Neural cell (in vitro differentiated cells): Measurements from ENCODE around the gene COG5. TPM values are rescaled to one million over a fixed set of nuclear protein-coding genes. Genes with fewer than 3 reads are reported as not detected.

ENCODE experiments used
- H2AFZ ChIP-seq: fragments of 200-600, 300-800 bp; sonication (generic), shearing (Covaris generic); 2 replicates; pipeline ENCODE4 v1.6.0; 2014; ENCODE audit warnings: low read depth, mild to moderate bottlenecking, antibody characterized with exemption, low read length, moderate library complexity
- H3F3A ChIP-seq: fragments of 200-600 bp; shearing (Covaris generic); 2 replicates; pipeline ENCODE4 v1.6.1; 2016; ENCODE audit warnings: mild to moderate bottlenecking, moderate library complexity, mixed read lengths, antibody characterized with exemption, low read length; ENCODE audit not compliant: insufficient read depth, poor library complexity, severe bottlenecking
- H3K27ac ChIP-seq: fragments of 200-600, 300-800 bp; sonication (generic), shearing (Covaris generic); 2 replicates; pipeline ENCODE4 v1.5.1; 2014; ENCODE audit warnings: mild to moderate bottlenecking, low read length, moderate library complexity
- H3K27me3 ChIP-seq: fragments of 300-800, 200-600 bp; sonication (generic), shearing (Covaris generic); 2 replicates; pipeline ENCODE4 v1.6.0; 2014; ENCODE audit warnings: mild to moderate bottlenecking, low read depth, low read length, moderate library complexity; ENCODE audit not compliant: insufficient read depth
- H3K36me3 ChIP-seq: fragments of 300-800, 200-600 bp; sonication (generic), shearing (Covaris generic); 2 replicates; pipeline ENCODE4 v1.5.1; 2014; ENCODE audit warnings: mild to moderate bottlenecking, antibody characterized with exemption, low read length, moderate library complexity; ENCODE audit not compliant: insufficient read depth
- H3K4me2 ChIP-seq: fragments of 300-800, 200-600 bp; sonication (generic), shearing (Covaris generic); 2 replicates; pipeline ENCODE4 v1.6.0; 2014; ENCODE audit warnings: mild to moderate bottlenecking, low read length
- H3K4me3 ChIP-seq: fragments of 300-800, 200-600 bp; sonication (generic), shearing (Covaris generic); 2 replicates; pipeline ENCODE4 v1.5.1; 2014; ENCODE audit warnings: mild to moderate bottlenecking, low read length, moderate library complexity
- H3K79me2 ChIP-seq: fragments of 200-600 bp; shearing (Covaris generic); replicated peaks from 2 replicates; pipeline ENCODE4 v1.6.0; 2014; ENCODE audit warnings: mild to moderate bottlenecking, low read length, moderate library complexity; ENCODE audit not compliant: insufficient read depth
- H3K9ac ChIP-seq: fragments of 300-800, 200-600 bp; sonication (generic), shearing (Covaris generic); 2 replicates; pipeline ENCODE4 v1.6.1; 2016; ENCODE audit warnings: mild to moderate bottlenecking, low read length, mixed read lengths
- H3K9me2 ChIP-seq: fragments of 200-600 bp; shearing (Covaris generic); 2 replicates; pipeline ENCODE4 v1.6.1; 2016; ENCODE audit warnings: mild to moderate bottlenecking, low read length, mixed read lengths; ENCODE audit not compliant: insufficient read depth
- H3K9me3 ChIP-seq: fragments of 200-600, 300-800 bp; sonication (generic), shearing (Covaris generic); 2 replicates; pipeline ENCODE4 v1.6.1; 2016; ENCODE audit warnings: mild to moderate bottlenecking, mixed run types, low read length, moderate library complexity, mixed read lengths
- H4K20me1 ChIP-seq: fragments of 200-600 bp; shearing (Covaris generic); 2 replicates; pipeline ENCODE4 v1.6.1; 2016; ENCODE audit warnings: mild to moderate bottlenecking, mixed run types; ENCODE audit not compliant: insufficient read depth
- CTCF ChIP-seq: fragments of 450-650 bp; IDR thresholded peaks from 2 replicates; pipeline ENCODE4 v1.5.1; 2014; ENCODE audit warnings: antibody characterized with exemption, mild to moderate bottlenecking, moderate library complexity; ENCODE audit not compliant: poor library complexity, severe bottlenecking
- EP300 ChIP-seq: fragments of 450-650 bp; conservative IDR thresholded peaks from 2 replicates; pipeline ENCODE4 v1.6.1; 2014; ENCODE audit warnings: antibody characterized with exemption, mild to moderate bottlenecking, moderate library complexity; ENCODE audit not compliant: poor library complexity, severe bottlenecking
- EZH2 ChIP-seq: fragments of 200-600, 300-800 bp; shearing (Covaris generic), sonication (generic); IDR thresholded peaks from 2 replicates; pipeline ENCODE4 v1.6.1; 2014; ENCODE audit warnings: antibody characterized with exemption, low read length, borderline replicate concordance, mild to moderate bottlenecking; ENCODE audit not compliant: insufficient read depth, poor library complexity, severe bottlenecking
- MXI1 ChIP-seq: fragments of 450-650 bp; conservative IDR thresholded peaks from 2 replicates; pipeline ENCODE4 v1.6.1; 2014; ENCODE audit warnings: antibody characterized with exemption, mild to moderate bottlenecking; ENCODE audit not compliant: poor library complexity, severe bottlenecking
- POLR2AphosphoS5 ChIP-seq: IDR thresholded peaks from 2 replicates; pipeline ENCODE4 v1.6.1; 2012
- RAD21 ChIP-seq: fragments of 450-650 bp; conservative IDR thresholded peaks from 2 replicates; pipeline ENCODE4 v1.6.1; 2014; ENCODE audit warnings: antibody characterized with exemption, mild to moderate bottlenecking, moderate library complexity
- SMC3 ChIP-seq: fragments of 450-650 bp; conservative IDR thresholded peaks from 2 replicates; pipeline ENCODE4 v1.6.1; 2014; ENCODE audit warnings: antibody characterized with exemption, mild to moderate bottlenecking, moderate library complexity; ENCODE audit not compliant: poor library complexity
- TAF1 ChIP-seq: IDR thresholded peaks from 2 replicates; pipeline ENCODE4 v1.6.1; 2012; ENCODE audit warnings: low read depth
- polyA plus RNA-seq: library from polyadenylated mRNA; depleted of rRNA; stranded (reverse); fragments of >200 nt; gene quantifications from 2 replicates; pipeline ENCODE4 v1.2.3, GENCODE V29; 2014
- TF ChIP-seq, protein P1 (sequence below): IDR thresholded peaks from 2 replicates; pipeline ENCODE4 v1.6.1; 2012; ENCODE audit warnings: borderline replicate concordance

Gene COG5
- polyA plus RNA-seq, 1 donor from 2014 or later: 13.3 TPM

DNA sequence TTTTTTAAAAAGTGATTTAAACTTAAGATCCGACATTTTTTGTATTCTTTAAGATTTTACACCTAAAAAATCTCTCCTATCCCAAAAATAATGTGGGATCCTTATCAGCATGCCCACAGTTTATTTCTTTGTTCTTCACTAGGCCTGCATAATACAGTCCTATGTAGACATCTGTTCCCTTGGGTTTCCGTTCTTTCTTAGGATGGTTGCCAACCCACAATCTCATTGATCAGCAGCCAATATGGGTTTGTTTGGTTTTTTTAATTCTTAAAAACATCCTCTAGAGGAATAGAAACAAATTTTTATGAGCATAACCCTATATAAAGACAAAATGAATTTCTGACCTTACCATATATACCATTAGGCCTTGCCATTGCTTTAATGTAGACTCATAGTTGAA is 403.3 kb downstream of the COG5 start:
- H3K9me2 ChIP-seq: no peaks in the 10 kb centered on the region
- no peaks in the 10 kb centered on the region for H3K79me2 ChIP-seq
- H3K36me3 ChIP-seq: peaks cover 5% of the 10 kb centered on the region
- no peak overlapping the region for H3K4me2 ChIP-seq
- H3K4me3 ChIP-seq: no peak overlapping the region
- H3K9ac ChIP-seq: no peak overlapping the region
- H3K27me3 ChIP-seq: no peaks in the 10 kb centered on the region
- H3K9me3 ChIP-seq: no peaks in the 10 kb centered on the region
- H3K27ac ChIP-seq: no peak overlapping the region
- no peaks in the 10 kb centered on the region for H4K20me1 ChIP-seq
- H3F3A ChIP-seq: no peaks in the 10 kb centered on the region
- TF ChIP-seq CTCF (no peak), SMC3 (no peak), POLR2AphosphoS5 (no peak)
- H2AFZ ChIP-seq: no peak overlapping the region

GRCh38 chr7:107158028-107158427 is 405.7 kb downstream of the COG5 start:
- Histone ChIP-seq H3K9me2 (no peaks in the 10 kb centered on the region), H3K9ac (no peak overlapping the region), H3K4me2 (no peak overlapping the region), H3K9me3 (no peaks in the 10 kb centered on the region), H3K79me2 (no peaks in the 10 kb centered on the region), H3F3A (no peaks in the 10 kb centered on the region), H3K27me3 (no peaks in the 10 kb centered on the region), H3K36me3 (peaks cover 5% of the 10 kb centered on the region), H2AFZ (no peak overlapping the region), H4K20me1 (no peaks in the 10 kb centered on the region), H3K4me3 (no peak overlapping the region), H3K27ac (no peak overlapping the region)
- no peak for TF ChIP-seq CTCF
- TF ChIP-seq, protein P1, sequence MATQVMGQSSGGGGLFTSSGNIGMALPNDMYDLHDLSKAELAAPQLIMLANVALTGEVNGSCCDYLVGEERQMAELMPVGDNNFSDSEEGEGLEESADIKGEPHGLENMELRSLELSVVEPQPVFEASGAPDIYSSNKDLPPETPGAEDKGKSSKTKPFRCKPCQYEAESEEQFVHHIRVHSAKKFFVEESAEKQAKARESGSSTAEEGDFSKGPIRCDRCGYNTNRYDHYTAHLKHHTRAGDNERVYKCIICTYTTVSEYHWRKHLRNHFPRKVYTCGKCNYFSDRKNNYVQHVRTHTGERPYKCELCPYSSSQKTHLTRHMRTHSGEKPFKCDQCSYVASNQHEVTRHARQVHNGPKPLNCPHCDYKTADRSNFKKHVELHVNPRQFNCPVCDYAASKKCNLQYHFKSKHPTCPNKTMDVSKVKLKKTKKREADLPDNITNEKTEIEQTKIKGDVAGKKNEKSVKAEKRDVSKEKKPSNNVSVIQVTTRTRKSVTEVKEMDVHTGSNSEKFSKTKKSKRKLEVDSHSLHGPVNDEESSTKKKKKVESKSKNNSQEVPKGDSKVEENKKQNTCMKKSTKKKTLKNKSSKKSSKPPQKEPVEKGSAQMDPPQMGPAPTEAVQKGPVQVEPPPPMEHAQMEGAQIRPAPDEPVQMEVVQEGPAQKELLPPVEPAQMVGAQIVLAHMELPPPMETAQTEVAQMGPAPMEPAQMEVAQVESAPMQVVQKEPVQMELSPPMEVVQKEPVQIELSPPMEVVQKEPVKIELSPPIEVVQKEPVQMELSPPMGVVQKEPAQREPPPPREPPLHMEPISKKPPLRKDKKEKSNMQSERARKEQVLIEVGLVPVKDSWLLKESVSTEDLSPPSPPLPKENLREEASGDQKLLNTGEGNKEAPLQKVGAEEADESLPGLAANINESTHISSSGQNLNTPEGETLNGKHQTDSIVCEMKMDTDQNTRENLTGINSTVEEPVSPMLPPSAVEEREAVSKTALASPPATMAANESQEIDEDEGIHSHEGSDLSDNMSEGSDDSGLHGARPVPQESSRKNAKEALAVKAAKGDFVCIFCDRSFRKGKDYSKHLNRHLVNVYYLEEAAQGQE: no peak
- no peak for TF ChIP-seq SMC3
- no peak for TF ChIP-seq POLR2AphosphoS5
- no peak for TF ChIP-seq RAD21
- no peak for TF ChIP-seq EP300
- TF ChIP-seq TAF1: no peak
- no peak for TF ChIP-seq MXI1
- TF ChIP-seq EZH2: no peak
